NCI-H2196 treated with DMSO at 0.1 percent for 48 hours (cell line): Measurements from ENCODE around the gene NAT14.

Experiments
- DNase-seq: peaks from one replicate; lab custom pipeline; 2025; ENCODE audit not compliant: unreplicated experiment; lab: John Stamatoyannopoulos, UW

The NAT14 gene

GRCh38 chr19:55467236-55468053 lies 17.5 kb upstream of the NAT14 start:
- no peak for DNase-seq

DNA sequence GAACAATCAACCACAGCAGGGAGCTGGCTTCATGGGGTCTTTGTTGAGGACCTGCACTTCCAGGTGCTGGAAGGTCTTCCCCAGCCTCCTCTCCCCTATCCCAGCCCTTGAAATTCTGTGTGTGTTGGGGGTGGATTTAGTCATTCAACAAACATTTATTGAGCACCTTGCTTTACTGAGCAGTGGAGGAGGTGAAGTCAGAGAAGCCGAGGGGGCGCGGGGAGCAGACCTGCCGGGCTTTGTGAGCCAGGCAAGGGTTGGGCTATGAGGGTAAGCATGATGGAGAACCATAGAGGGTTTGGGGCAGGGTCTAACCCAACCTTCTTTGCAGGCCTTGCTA lies 17.0 kb upstream of the NAT14 start:
- no peak for DNase-seq

- no peak for DNase-seq
Measured at GRCh38 chr19:55471266-55471665, 13.7 kb upstream of the NAT14 start.

- no peak for DNase-seq
Measured at GRCh38 chr19:55472463-55472862, 12.5 kb upstream of the NAT14 start.

DNA sequence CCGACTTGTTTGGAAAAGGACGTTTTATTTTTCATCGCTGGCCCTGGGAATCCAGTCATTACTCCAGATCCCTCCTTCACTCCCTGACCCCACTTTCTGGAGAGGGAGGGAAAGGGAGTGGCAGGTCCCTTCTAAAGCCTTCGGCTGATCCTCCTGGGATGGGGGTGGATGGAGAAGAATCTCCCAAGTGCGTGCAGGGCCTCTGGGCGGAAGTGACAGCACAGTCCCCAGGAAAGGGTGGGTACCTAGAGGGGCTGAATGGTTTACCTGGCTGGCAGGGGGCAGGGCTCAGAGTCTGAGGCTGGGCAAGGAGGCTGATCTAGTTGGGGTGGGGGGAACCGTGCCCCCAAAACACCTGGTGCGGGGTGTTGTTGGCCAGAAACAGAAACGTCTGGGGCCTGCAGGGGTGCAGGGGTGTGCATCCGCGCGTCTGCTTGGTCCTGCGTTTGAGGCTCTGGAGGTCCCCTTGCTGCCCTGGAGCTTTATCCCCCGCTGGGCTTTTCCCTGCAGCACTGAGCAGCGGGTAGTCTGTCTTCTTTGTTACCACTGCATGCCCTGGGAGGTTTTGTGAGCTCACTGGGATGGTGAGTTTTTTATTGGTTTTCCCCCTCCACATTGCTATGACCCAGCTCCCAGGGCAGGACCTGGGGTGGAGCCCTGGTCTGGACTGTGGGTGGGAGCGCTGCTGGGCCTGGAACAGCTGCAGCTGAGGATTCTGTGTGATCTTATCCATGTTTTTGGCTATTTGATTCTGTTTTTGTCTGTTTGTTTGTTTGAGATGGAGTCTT lies 11.6 kb upstream of the NAT14 start:
- no peak for DNase-seq

DNA sequence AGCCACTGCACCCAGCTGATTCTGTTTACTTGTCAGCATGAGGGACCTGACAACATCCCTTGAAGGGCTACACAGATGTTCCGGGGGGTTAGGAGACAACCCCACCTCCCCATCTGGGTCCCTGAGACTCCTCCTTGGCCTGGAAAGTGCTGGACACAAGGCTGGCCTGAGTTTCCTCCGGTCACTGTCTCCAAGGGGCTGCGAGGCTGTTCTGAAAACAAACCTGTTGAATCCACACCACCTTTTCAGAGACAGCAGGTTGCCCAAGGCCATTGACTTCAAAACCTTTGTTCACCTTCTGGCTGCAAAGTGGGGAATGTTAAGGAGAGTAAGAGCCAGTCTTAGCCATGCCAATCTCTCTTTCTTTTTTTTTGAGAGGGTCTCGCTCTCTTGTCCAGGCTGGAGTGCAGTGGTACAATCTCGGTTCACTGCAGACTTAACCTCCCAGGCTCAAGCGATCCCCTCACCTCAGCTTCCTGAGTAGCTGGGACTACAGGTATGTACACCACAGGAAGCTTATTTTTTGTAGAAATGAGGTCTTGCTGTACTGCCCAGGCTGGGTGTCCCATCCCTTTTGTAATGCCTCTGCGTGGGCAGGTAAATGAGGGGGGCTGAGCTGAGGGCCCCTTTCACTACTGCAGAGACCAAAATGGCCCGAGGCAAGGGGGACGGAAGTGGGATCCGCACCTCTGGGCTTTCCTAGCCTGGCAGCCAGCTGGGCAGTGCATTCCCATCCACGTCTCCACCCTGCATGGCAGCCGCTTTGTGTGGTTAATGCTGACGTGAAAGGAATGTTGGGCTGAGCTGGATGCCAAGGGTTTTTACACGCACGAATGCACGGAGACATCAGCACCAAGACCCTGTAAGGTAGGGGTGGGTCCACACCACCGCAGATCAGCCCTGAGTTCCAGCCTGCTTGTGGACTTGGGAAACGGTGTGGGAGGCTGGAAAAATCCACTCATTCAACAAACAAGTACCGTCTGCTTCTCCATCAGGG lies 10.4 kb upstream of the NAT14 start:
- no peak for DNase-seq

DNA sequence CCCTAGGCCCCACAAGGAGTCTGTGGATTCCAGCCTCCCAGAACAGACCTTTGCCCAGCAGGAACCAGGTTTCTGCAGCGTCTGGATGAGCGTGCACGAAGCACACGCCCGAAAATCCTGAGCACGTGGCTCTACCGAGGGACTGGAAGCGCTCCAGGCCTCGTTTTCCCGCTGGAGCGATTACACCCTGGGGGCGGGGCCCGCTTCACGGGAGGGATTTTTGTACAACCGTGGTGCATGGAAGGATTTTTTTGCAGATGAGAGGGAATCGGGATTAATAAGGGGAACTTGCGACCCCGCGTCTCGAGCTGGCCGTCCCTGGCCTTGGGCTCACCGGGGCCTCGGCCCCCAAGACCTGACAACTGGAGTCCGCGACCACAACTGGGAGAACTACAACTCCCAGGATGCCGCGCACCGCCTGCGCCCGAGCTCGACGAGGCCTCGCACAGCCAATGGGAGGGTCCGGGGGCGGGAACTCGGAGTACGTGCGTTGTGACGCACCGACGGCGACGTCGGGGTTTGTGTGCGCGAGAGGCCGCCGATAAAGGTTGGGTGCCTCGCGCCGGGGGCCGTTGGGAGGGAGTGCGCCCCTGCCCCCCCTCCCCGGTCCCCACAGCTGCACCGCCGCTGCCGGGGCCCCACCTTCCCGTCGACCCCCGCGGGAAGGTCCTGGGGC lies 8.8 kb upstream of the NAT14 start, which contains the start of gene ZNF628:
Gene ZNF628 (plus strand): TSS at position 518 of the 676 bp plus-strand sequence. CDS start 3,294 bp downstream, outside the sequence.
- peak; percentile 90 for DNase-seq

- DNase-seq: no peak
Measured at GRCh38 chr19:55477905-55478304, 7.1 kb upstream of the NAT14 start.

DNA sequence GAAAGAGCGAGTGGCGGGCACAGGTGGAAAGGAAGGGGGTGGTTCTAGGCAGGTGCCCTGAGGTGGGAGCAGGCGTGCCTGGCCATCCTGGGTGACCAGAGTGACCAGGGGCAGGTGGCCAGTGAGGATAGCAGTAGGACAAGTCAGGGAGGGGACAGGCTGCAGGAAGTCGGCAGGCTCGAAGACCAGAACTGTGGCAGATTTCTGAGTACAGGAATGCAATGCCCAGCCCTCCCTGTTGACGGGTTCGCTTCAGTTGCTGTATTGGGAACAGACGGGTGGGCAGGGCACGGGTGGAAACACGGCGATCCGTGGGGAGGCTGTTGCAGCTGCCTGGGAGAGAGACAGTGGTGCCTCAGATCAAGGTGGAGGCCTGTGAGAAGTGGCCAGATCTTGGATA lies 6.6 kb upstream of the NAT14 start:
- DNase-seq: no peak

DNA sequence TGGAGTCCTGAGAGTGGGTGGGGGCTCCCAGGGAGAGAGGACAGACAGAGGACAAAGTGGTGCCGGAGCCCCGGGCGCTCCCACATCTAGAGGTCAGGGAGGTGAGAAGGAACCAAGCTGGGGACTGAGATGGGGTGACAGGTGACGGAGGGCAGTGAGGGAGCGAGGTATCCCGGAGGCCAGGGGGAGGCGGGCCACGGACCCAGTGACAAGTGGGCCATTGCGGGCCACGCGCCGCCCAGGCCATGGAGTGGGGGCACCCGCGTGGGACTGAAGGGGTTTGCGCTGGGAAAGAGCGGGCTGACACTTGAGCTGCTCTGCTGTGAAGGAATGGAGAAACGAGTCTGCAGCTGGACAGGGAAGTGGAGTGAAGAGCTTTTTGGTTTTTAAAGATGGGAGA lies 5.9 kb upstream of the NAT14 start:
- DNase-seq: no peak

- DNase-seq: no peak
Measured at GRCh38 chr19:55479451-55480230, 5.3 kb upstream of the NAT14 start.

- no peak for DNase-seq
Measured at GRCh38 chr19:55481148-55481793, 3.7 kb upstream of the NAT14 start.

- no peak for DNase-seq
Measured at GRCh38 chr19:55481794-55482155, 3.2 kb upstream of the NAT14 start.

- no peak for DNase-seq
Measured at GRCh38 chr19:55482156-55482961, 2.6 kb upstream of the NAT14 start.

DNA sequence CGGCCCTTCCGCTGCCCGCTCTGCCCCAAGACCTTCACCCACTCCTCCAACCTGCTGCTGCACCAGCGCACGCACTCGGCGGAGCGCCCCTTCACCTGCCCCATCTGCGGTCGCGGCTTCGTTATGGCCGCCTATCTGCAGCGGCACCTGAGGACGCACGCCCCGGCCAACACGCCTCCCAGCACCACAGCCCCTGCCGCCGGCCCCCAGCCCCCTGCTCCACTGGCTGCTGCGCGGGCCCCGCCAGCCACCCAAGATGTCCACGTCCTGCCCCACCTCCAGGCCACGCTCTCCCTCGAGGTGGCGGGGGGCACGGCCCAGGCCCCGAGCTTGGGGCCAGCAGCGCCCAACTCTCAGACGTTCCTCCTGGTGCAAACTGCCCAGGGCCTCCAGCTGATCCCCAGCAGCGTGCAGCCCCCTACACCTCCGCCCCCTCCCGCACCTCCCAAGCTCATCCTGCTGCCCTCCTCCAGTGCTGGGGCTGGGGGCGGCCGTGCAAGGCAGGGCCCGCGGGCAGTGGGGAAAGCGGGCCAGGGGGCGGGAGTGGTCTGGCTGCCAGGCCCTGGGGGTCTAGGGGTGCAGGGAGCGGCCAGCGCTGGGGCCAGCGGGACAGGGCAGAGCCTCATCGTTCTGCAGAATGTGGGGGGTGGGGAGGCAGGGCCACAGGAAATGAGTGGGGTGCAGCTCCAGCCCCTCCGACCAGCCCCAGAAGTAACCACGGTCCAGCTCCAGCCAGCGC lies 1.9 kb upstream of the NAT14 start:
- no peak for DNase-seq

GRCh38 chr19:55483706-55484592 lies 1.0 kb upstream of the NAT14 start:
- no peak for DNase-seq
